Measurements from ENCODE around the gene PRMT7. TPM values are rescaled to one million over a fixed set of nuclear protein-coding genes. Genes with fewer than 3 reads are reported as not detected.

Gene PRMT7
- polyA plus RNA-seq, 10 donors = 36.3 to 49.9 (median 38.8) TPM

DNA sequence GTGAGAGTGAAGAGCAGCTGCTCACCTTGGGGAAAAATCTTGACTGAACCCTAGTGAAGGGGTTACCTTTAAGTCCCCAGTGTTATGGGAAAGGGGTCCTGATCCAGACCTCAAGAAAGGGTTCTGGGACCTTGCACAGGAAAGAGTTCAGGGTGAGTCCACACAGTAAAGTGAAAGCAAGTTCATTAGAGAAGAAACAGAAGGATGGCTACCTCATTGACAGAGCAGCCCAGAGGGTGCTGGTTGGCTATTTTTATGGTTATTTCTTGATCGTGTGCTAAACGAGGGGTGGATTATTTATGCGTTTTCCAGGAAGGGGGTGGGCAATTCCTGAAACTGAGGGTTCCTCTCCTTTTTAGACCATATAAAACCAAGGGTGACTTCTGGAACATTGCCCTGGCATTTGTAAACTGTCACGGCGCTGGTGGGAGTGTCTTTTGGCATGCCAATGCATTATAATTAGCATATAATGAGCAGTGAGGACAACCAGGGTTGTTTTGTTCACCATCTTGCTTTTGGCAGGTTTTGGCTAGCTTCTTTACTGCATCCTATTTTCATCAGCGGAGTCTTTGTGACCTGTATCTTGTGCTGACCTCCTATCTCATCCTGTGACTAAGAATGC is 79.0 kb downstream of the PRMT7 start:
- DNase-seq = no peak

DNA sequence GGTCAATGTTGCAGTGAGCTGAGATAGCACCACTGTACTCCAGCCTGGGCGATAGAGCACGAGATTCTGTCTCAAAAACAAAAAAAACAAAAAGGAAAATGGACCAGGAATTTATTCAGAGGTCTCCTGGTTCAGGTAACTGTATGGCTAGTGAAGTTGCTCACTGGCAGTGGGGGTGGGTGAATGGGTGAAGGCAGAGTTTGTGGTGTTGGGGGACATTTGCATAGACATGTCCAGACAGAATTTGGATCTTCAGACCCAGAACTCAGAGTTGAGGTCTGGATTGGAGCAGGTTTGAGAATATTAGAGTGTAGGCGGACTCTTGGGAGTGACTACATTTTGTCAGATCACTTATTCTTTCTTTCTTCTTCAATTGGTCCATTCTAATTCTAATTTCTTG is 82.5 kb downstream of the PRMT7 start:
- DNase-seq = no peak

DNA sequence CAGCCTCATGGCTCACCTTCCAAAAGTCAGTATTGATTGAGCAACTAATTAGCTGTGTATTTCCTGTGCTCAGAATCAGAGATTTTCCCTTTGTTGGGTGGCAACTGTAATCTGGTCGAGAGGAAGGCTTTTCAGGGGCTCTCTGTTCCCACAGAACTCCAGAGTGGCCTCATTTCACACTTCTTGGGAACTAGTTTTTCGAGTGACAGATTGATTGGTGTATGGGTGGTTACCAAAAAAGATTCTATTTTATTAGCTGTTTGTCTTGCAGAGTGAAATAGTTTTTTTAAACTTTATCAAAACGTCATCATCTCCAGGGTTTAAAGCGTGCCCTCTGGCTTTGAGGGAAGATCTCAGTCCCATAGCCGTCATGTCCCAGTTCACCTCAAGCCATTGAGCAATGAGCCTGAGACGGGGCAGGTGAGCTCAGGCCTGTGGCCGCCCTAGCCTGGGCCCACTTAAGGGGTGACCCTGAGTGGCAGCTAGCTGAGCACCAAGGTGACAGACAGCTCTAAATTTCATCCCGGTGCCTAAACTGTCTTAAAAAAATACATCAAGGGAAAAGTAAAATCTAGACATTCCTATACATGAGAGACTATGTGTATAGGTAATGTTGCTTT is 84.5 kb downstream of the PRMT7 start:
- DNase-seq = no peak

DNA sequence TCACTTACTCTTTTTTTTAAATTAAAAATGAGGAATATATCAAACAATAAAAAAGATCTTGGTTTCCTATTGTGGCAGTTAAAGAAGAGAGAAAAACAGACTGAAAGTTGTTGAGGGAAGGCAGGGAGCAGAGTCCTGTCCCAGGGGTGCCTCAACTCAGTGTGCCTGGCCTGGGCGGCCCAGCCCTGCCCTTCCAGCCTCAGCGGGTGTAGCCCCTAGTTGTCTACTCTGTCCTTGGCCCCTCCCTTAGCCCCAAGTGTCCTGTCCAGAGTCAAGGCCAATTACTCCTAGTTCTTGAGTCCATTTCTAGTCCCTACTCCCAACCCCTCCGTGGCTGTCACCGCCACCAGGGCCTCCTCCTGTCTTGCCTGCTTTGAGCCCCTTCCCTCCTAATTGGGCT is 85.0 kb downstream of the PRMT7 start:
- DNase-seq = no peak

DNA sequence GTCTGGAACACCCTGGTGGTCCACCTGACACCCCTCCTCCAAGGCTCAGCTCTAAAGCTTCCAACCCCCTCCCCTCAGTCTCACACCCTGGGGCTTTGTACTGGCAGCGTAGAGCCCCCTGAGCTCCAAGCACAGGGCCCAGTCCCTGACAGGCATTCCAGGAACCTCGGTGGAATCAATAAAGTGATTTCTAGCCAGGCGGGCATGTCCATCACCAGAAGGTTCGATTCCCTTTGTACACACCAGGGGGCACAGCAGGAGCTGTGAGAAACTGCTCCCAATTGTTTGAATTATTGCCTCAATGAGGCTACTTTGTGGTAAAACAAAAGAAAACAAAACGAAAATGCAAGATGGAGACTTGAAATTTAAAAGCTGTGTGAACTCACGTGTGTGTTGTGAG is 85.7 kb downstream of the PRMT7 start:
- DNase-seq = peak in 1 of 3 donors; percentile 28

DNA sequence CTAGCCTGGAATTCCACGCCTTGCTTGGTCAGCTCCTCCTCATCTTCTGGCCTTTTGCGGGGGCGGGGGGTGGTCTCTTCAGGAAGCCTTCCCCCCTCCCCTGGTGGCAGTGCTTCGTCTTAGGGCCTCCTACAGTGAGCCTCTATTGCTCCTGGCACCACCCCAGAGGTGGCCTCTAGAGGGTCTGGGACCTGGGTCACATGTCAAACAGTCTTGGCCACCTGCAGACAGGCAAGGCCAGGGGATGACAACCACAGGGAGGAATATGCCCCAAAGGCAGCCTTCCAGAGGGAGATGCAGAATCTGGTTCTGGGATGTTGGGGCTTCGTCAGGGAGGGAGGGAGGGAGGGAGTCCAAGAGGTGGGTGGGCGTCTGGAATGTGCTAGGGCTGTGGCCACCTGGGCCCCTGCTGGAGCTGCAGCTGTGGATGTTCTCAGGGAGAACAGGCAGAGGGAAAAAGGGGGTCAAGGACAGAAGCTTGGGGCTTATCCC is 86.9 kb downstream of the PRMT7 start:
- DNase-seq = peak in 1 of 3 donors; percentile 62

DNA sequence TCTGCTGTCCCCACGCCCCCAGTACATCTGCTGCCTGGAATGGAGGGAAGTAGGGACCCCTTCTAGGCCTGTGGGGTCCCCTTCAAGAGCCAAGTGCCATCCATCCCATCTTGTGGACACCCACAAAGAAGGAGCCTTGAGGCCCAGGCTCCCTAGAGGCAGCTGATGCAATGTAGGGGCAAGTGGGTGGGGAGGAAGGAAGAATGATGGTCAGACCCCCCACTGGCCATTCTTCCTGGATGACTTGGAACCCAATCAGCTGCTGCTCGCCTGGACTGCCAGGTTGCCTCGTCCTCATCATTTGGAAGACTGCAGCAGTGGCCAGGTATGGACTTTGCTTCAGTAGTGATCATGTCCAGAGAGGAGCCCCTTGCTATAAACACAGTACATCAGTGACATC is 88.6 kb downstream of the PRMT7 start:
- no peak for DNase-seq

DNA sequence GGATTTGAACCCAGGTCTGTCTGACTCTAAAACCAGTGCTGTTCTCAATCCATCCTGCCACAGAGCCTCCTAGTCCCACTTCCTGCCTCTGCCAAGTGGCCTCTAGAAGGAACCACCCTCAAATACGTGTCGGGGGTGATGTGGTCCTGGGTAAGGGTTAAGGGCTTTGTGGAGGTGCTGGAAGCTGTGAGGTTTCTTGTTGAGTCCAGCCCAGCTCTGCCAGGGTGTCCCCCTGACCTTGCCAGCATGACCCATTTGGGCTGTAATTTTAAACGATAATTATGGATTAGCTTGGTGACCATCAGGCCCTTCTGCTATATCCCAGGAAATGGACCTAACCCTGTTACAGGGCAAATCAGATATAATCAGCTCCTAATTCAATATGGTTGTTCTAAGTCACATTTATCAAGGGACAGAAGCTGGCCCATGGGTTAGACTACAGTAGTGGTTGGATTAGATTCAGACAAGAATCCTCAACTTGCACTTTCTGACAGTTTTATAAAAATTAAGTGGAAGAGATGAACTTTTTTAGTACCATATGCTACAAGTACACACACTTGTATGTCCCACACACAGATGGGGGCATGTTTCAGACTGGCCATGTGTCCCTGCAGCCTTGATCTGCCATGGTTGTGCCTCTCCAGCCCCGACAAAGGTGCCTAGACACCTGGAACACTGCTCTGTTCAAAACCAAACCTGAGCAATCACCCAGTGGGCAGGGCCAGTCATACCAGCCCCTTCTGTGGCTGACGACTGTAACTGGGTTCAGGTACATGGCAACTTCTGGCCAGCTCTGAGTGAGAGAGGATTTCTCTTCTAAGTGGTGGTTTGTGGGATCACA is 89.5 kb downstream of the PRMT7 start:
- DNase-seq = no peak

DNA sequence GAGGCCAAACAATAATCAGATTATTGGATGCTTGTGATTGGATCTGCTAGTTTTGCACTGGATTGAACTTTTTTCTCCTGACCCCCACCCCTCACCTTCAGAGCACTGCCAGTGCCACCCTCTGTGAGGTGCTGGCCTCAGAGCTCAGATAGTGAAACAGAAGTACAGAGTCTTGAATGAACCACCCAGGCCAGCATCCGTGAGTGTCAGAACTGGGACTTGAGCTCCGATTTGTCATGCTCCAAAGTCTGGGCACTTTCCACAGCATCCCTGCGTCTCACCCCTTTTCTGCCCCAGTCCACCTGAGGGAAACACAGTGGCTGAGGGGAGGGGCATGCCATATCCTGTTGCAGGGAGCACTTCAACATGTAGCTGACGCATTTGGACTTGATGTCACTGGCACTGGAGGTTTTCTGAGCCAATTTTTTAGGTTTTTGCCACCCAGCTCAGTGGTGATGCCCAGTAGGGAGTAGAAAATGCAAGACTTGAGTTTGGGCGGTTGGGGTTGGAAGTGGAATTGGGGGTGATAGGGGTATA is 90.2 kb downstream of the PRMT7 start:
- no peak for DNase-seq

DNA sequence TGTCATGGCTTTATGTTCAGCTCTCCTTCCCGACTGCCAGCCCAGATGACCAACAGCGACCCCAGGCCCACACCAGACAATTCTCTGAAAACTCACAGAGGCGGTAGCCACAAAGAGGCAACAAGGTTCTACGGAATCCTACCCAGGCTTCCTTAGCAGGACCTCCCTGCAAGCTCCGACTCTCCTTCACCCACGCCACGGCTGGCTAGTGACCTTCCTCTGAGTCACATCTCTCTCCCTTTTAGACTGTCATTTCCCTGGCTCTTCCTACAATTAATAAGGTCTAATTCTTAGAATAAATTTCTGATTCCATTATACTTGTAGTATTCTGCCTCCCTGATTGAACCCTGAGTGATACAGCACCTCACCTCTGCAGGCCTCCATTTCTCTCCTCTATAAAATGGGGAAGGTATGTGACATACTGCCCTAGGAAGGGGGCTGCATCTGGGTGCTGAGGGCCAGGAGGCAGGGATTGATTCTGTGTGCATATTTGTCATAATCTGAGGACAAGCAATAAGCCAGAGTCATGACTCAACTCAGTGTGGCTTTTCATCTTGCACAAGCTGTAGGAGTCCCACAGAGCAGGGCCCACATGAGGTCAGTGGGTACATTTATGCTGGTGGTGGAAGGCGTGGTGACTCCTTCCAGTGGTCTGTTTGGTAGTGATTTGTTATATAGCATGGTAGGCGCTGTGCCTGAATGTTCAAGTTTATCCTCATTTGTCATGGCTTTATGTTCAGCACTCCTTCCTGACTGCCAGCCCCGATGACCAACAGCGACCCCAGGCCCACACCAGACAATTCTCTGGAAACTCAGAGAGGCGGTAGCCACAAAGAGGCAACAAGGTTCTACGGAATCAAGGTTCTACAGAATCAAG is 91.3 kb downstream of the PRMT7 start:
- DNase-seq = peak in 1 of 3 donors; percentile 18

DNA sequence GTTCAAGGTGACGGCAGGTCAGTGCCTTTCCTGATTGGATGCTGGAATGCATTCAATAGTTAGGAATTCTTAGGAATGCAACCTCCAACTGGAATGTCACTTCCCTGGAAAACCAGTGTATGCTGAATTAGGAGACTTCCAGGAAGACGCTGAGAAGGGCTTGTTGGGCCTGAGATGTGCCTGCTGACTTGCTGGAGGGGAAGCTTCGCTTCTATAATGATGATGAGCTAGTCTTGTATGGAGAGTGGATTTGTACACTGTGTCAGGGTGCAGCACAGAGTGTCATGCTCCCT is 91.9 kb downstream of the PRMT7 start:
- no peak for DNase-seq

DNA sequence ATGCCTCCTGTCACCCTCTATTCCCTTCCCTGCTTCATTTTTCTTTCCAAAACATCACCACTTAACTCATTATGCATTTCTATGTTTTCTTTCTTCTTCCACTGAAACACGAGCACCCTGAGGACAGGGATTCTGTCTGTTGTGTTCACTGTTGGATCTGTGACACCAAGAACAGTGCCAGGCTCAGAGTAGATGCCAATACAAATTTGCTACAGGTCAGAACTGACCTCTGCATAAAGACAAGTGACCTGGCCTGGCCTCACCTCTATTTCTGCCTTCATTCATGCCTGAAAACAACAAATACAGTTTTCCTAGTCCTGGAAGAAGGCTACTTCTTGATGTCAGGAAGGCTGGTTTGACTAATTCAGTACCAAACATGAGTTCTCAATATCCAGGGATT is 92.4 kb downstream of the PRMT7 start:
- no peak for DNase-seq

DNA sequence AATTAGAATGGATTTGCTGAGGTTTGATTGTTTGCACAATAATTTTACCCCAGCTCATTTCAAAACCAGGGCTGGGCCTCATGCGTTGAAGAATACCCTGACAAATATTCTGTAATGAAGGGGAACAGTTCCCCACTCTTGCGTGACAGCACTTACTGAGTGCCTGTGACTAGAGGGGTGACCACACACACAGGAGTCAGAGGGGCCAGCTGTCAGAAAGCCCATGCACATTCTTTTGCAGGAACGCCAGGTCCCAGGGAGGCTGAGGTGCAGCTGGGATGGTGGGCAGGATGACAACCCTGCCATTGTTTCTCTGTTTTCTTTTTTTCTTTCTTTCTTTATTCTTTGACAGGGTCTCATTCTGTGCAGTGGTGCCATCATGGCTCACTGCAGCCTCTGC is 92.9 kb downstream of the PRMT7 start:
- no peak for DNase-seq

DNA sequence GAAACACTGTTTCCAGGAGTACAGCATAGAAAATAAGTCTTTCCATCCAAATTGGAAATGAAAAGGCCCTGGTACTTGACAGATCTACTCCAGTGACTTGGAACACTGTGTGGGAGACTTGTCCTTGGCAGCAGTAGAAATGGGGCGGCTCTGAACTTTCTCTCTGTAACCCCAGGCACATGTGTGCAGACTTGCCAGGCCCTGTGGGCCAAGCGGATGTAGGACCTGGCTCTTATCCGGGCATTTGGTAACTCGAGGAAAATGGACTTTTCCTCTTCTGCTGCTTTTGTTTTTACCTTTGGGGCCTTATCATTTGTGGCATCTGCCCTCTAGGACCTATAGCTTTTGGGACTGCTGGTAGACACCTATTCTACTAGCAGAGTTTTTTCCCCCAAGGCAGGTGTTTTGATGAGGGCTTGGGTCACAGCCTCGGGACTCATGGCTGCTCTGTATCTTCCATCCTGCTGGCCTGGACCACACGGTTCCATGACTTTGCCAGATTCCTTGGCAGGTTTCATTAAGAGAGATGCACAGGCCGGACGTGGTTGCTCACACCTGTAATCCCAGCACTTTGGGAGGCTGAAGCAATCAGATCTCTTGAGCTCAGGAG is 94.0 kb downstream of the PRMT7 start:
- DNase-seq = no peak

DNA sequence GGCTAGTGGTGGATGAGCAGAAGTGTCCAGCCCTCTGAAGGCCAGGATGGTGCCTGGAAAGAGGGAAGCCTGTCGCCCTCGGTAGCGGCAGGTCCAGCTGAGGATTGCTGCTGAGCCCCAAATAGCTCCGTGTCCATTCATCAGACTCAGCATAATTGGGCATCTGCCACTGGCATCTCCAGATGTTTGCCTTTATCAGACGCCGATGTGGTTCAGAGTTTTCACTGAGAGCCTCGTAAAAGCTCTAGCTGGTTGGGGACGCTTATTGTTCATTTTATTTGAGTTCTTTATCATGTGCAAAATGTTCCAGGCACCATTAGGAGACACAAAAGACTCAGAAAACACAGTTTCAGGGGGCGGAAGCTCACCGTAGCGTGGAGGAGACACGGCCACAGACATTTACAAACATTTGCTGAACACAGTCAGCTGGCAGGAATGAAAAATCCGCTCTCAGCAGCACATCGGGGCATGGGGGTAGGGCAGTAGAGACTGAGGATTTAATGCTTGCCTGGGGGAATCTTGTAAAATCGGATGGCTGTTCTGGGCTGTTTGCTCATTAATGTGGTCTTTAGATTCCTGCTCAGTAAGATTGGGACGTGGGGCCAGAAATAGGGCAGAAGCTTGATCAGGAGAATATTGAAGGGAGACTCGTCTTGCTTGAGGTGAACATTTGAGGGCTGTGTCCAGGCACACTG is 95.8 kb downstream of the PRMT7 start:
- DNase-seq = peak in 1 of 3 donors; percentile 32

Other genes with a start within 250 kb of the PRMT7 start
- gene NFATC3, start 225.6 kb upstream of the PRMT7 start, polyA plus RNA-seq (ENCODE audit: insufficient read length in 10 of 10) = 10 to 100 TPM; 24.3 to 30.9 (median 27.0) TPM
- 10 to 100 TPM in 1 of 10 donors, 1 to 10 TPM in 3, under 1 TPM in 6; 0.32 to 10.1 (median 0.79) TPM for gene ESRP2, start 74.9 kb upstream of the PRMT7 start, polyA plus RNA-seq (ENCODE audit: insufficient read length in 10 of 10)
- 10 to 100 TPM; 20.8 to 30.6 (median 28.0) TPM for gene PLA2G15, start 65.6 kb upstream of the PRMT7 start, polyA plus RNA-seq (ENCODE audit: insufficient read length in 10 of 10)
- gene SLC7A6, start 46.5 kb upstream of the PRMT7 start, polyA plus RNA-seq (ENCODE audit: insufficient read length in 10 of 10) = 10 to 100 TPM in 5 of 10 donors, 1 to 10 TPM in 5; 6.3 to 12.0 (median 9.9) TPM
- 10 to 100 TPM; 11.2 to 16.6 (median 14.2) TPM for gene SLC7A6OS, start 73 bp upstream of the PRMT7 start, polyA plus RNA-seq (ENCODE audit: insufficient read length in 10 of 10)
- 1 to 10 TPM in 3 of 10 donors, under 1 TPM in 7; 0.54 to 1.5 (median 0.88) TPM for gene SMPD3, start 137.5 kb downstream of the PRMT7 start, polyA plus RNA-seq (ENCODE audit: insufficient read length in 10 of 10)
- 10 to 100 TPM; 12.7 to 22.9 (median 18.8) TPM for gene ZFP90, start 228.3 kb downstream of the PRMT7 start, polyA plus RNA-seq (ENCODE audit: insufficient read length in 10 of 10)

All from muscle of back (tissue), 11 donors.